Activated CD8-positive, alpha-beta T cell treated with anti-CD3 and anti-CD28 coated beads for 36 hours (primary cell): ENCODE results near the gene ACSF3. TPM values are rescaled to one million over a fixed set of nuclear protein-coding genes. Genes with fewer than 3 reads are reported as not detected.

ENCODE experiments used
- ATAC-seq: fragments of 200-7000 bp; cut with Tn5 transposase; one replicate; pipeline ENCODE4 v1.10.0; 2021; ENCODE audit warnings: mild to moderate bottlenecking, moderate library complexity
- CTCF ChIA-PET: fragments of 350-600 bp; sonication (Branson Sonifier 250); formaldehyde crosslinking; loops from one replicate; lab custom pipeline; 2021; ENCODE audit warnings: antibody characterized with exemption; lab: Charles Lee
- POLR2A ChIA-PET: fragments of 350-600 bp; sonication (Branson Sonifier 250); formaldehyde crosslinking; loops from one replicate; lab custom pipeline; 2021; ENCODE audit warnings: antibody characterized with exemption; lab: Charles Lee
- DNase-seq: peaks from one replicate; pipeline ENCODE4 v3.0.0-alpha.2; 2020
- H3K27ac Mint-ChIP-seq: one replicate; pipeline ENCODE4 v1.8.0; 2021; ENCODE audit warnings: mild to moderate bottlenecking, mixed read lengths
- H3K27me3 Mint-ChIP-seq: one replicate; pipeline ENCODE4 v1.8.0; 2021; ENCODE audit warnings: mixed read lengths
- H3K36me3 Mint-ChIP-seq: one replicate; pipeline ENCODE4 v1.8.0; 2021; ENCODE audit warnings: low read depth, mixed read lengths
- H3K4me1 Mint-ChIP-seq: one replicate; pipeline ENCODE4 v1.8.0; 2021; ENCODE audit warnings: low read depth, mixed read lengths
- H3K4me3 Mint-ChIP-seq: one replicate; pipeline ENCODE4 v1.8.0; 2021; ENCODE audit warnings: mild to moderate bottlenecking, moderate library complexity, mixed read lengths
- H3K9me3 Mint-ChIP-seq: one replicate; pipeline ENCODE4 v1.8.0; 2021; ENCODE audit warnings: mixed read lengths
- intact Hi-C: fragments of 100-400 bp; cut with micrococcal nuclease; formaldehyde crosslinking; loops from one replicate; pipeline ENCODE4 v1.10.0; 2022
- total RNA-seq, 2 experiments: library from RNA; stranded (reverse); gene quantifications; one replicate each; pipeline ENCODE4 v1.2.3, GENCODE V29; 2021
- TF ChIP-seq, protein P1 (sequence below): fragments of 200-600 bp; IDR thresholded peaks from one replicate; pipeline ENCODE4 v1.8.0; 2022; ENCODE audit warnings: antibody characterized with exemption, mild to moderate bottlenecking

ACSF3 gene
- total RNA-seq, 2 experiments from 2014 or later: 44.6 to 45.9 TPM

DNA sequence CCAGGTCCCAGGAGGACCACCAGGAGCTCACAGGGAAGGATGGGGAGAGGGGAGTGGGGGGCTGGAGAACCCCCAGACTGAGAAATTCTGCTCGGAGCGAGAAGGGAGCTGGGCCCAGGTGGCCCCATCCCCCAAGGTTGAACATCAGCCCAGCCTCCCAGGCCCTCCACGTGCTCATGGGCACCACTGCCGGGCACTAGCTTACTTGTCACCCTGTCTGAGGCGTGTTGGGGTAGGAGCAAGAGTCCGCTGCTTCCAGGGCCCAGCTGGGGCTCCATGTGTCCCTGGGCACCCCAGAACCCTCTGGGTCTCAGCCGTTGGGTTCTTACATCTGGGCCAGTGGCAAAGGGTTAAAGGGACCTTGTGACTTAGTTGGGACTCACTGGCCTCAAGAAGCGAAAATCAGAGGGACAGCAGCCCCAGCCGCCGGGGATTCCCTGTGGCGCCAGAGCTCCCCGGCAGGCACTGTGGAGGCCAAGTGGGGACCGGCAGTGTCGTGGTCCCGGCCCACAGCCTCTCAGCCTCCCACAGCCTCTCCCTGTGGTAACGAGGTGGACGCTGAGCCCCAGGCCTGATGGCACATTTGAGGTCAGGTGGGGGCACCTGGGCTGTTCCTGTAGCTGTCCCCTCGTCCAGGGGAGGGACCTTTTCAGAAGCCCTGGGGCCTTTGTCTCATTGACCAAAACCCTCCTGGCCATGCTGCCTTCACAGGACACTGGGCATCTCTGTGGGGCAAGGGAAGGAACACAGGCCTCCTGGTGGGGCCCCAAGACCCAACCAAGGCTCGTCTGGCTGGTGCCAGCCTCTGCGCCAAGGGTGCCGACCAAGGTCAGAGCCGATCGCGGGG is 44.2 kb downstream of the ACSF3 start:
- Mint-ChIP-seq H3K27ac (no peak overlapping the region), H3K9me3 (no peaks in the 10 kb centered on the region)
- CTCF ChIA-PET: no interaction called here

DNA sequence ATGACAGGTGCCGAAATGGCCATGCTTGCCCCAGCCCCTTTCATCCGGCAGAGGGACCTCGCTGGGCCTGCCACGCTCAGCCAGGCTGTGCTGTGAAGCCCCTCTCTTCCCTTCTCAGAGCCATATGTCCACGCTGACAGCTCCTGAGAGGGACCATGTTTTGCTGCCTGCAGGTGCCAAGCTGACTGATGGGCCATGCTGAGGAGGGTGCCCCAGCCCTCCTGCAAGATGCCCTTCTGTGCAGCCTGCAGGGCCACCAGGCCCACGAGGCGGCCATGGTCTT is 44.8 kb downstream of the ACSF3 start:
- no peak for ATAC-seq
- Mint-ChIP-seq H3K27me3 (no peaks in the 10 kb centered on the region), H3K27ac (no peak overlapping the region), H3K4me1 (no peaks in the 10 kb centered on the region), H3K36me3 (peaks cover 10% of the 10 kb centered on the region), H3K9me3 (no peaks in the 10 kb centered on the region), H3K4me3 (no peak overlapping the region)
- ChIA-PET CTCF (no interaction called here), POLR2A (no interaction called here)
- intact Hi-C loops: no loop called here
- TF ChIP-seq, protein P1, sequence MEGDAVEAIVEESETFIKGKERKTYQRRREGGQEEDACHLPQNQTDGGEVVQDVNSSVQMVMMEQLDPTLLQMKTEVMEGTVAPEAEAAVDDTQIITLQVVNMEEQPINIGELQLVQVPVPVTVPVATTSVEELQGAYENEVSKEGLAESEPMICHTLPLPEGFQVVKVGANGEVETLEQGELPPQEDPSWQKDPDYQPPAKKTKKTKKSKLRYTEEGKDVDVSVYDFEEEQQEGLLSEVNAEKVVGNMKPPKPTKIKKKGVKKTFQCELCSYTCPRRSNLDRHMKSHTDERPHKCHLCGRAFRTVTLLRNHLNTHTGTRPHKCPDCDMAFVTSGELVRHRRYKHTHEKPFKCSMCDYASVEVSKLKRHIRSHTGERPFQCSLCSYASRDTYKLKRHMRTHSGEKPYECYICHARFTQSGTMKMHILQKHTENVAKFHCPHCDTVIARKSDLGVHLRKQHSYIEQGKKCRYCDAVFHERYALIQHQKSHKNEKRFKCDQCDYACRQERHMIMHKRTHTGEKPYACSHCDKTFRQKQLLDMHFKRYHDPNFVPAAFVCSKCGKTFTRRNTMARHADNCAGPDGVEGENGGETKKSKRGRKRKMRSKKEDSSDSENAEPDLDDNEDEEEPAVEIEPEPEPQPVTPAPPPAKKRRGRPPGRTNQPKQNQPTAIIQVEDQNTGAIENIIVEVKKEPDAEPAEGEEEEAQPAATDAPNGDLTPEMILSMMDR: no peak
- DNase-seq: no peak

More for the DNA sequence above, 44.2 kb downstream of the ACSF3 start:
- no peaks in the 10 kb centered on the region for H3K4me1 Mint-ChIP-seq
- no peak overlapping the region for H3K4me3 Mint-ChIP-seq
- ATAC-seq (no peak), DNase-seq (no peak)
- TF ChIP-seq, protein P1: no peak
- H3K27me3 Mint-ChIP-seq: no peaks in the 10 kb centered on the region
- POLR2A ChIA-PET: interaction anchor here (0.6 to 1.0 kb wide), 2 partner anchors 10 to 33 kb away, joined by 3 read pairs; no protein-coding TSS in a partner anchor
- intact Hi-C loops: no loop called here
- peaks cover 10% of the 10 kb centered on the region for H3K36me3 Mint-ChIP-seq

DNA sequence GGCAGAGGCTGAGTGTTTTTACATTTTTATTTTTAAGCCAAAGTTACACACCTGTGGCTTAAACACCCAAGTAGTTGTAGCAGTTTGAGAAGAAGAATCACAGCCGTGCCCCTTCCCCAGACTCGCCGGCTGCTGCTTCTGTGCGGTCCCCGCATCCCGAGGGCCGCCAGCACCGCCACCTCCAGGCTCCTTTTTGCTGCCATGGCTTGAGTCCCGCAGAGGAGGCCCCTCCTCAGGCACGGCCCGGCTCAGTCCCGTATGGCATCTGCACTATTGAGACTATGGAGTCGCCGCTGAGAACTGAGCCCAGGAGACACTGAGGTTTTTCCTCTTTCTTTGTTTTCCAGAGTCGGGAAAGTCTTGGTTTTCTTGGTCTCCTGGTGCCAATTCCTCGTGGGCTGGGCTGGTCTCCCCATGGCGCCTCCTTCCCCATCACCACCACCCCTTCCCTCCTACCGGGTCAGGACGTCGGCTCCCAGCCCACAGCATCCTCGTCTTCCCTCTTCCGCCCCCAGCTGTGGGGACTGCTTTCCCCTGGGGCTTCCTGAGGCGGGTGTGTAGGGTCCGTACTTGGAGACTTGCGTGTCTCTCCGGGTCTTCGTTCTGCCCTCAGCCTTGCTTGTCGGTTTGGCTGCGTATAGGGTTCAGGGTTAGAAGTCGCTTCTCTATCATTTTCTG is 45.3 kb downstream of the ACSF3 start:
- peaks cover 8% of the 10 kb centered on the region for H3K36me3 Mint-ChIP-seq
- no peaks in the 10 kb centered on the region for H3K9me3 Mint-ChIP-seq
- H3K27me3 Mint-ChIP-seq: no peaks in the 10 kb centered on the region
- CTCF ChIA-PET: interaction anchor here (1.4 kb wide), 1 partner anchor 9 kb away, joined by 3 read pairs; no protein-coding TSS in a partner anchor
- POLR2A ChIA-PET: no interaction called here
- intact Hi-C loops: no loop called here
- no peaks in the 10 kb centered on the region for H3K4me1 Mint-ChIP-seq
- H3K4me3 Mint-ChIP-seq: no peak overlapping the region
- DNase-seq (no peak), ATAC-seq (no peak)
- H3K27ac Mint-ChIP-seq: no peak overlapping the region
- TF ChIP-seq, protein P1: no peak

DNA sequence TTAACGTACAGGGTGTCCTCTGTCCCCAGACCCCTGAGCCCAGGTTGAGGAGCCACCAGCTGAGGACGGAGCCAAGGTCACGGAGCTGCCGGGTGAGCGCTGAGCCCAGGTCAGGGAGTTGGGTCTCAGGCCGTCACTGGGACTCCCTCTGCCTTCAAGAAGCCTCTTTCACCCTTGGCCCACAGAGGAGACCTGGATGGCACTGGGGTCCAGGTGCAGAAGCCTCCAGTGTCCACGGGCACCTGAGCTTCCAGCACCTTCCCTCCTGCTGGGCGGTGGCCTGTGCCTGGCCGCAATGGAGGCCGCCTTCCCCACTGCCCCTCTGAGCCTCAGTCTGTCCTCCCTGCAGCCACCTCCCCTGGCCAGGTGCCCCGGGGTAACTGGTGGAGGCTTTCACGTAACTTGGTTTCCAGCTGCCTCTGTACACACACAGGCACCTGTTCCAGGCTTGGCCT is 46.3 kb downstream of the ACSF3 start:
- POLR2A ChIA-PET: no interaction called here
- H3K27me3 Mint-ChIP-seq: no peaks in the 10 kb centered on the region
- intact Hi-C loops: no loop called here

More for the DNA sequence above, 46.3 kb downstream of the ACSF3 start:
- Mint-ChIP-seq H3K4me3 (no peak overlapping the region), H3K27ac (no peak overlapping the region), H3K9me3 (no peaks in the 10 kb centered on the region), H3K36me3 (peaks cover 2% of the 10 kb centered on the region), H3K4me1 (no peaks in the 10 kb centered on the region)
- DNase-seq (no peak), ATAC-seq (no peak)
- TF ChIP-seq, protein P1: no peak
- CTCF ChIA-PET: interaction anchor here (1.4 kb wide), 1 partner anchor 10 kb away, joined by 3 read pairs; no protein-coding TSS in a partner anchor
